ENCODE measurements around the gene LRRC75A. TPM values are rescaled to one million over a fixed set of nuclear protein-coding genes. Genes with fewer than 3 reads are reported as not detected.

The LRRC75A gene
- total and polyA plus RNA-seq, 4 experiments from 2014 or later = 0.72 to 5.7 (median 4.0) TPM

- CTCF ChIA-PET (ENCODE audit: partially characterized antibody) = interaction anchor here (0.8 kb wide), 1 partner anchor 21 kb away, joined by 3 read pairs; the partner anchor contains the start of gene TRPV2
- peak overlapping the region in 6 of 7 donors; percentile 65 to 91 (median 82) for H3K27ac Mint-ChIP-seq
- H3K4me1 ChIP-seq (ENCODE audit: insufficient read depth, low read length) = peaks cover 24% of the 10 kb centered on the region
These were observed 55.8 kb downstream of the LRRC75A start for GRCh38 chr17:16435925-16436886.

GRCh38 chr17:16434662-16435061 lies 57.3 kb downstream of the LRRC75A start:
- intact Hi-C loops (cut with micrococcal nuclease) = no loop called here
- H3K27ac Mint-ChIP-seq = peak overlapping the region in 3 of 7 donors; percentile 27 to 92 (median 82)
- H3K27me3 Mint-ChIP-seq = no peaks in the 10 kb centered on the region
- H3K27ac ChIP-seq (ENCODE audit: low read depth, low read length) = no peak overlapping the region
- H3K27me3 ChIP-seq (ENCODE audit: insufficient read depth, low read length) = no peaks in the 10 kb centered on the region
- peaks cover 8% of the 10 kb centered on the region for H3K4me1 ChIP-seq (ENCODE audit: insufficient read depth, low read length)
- peaks cover 12 to 21% (median 14%) of the 10 kb centered on the region in 4 donors for H3K4me1 Mint-ChIP-seq
- ChIA-PET CTCF (ENCODE audit: partially characterized antibody) (interaction anchor here (1.3 kb wide), 1 partner anchor 19 kb away, joined by 4 read pairs; the partner anchor contains the start of gene TRPV2), POLR2A (ENCODE audit: partially characterized antibody) (interaction anchor here (8.2 kb wide), 1 partner anchor 16 kb away, joined by 122 read pairs; the partner anchor contains the start of gene TRPV2)
- H3K4me3 Mint-ChIP-seq = no peak overlapping the region
- no peaks in the 10 kb centered on the region for H3K9me3 ChIP-seq (ENCODE audit: control insufficient read depth in 1 of 2, low read length in 2 of 2)
- H3K4me3 ChIP-seq (ENCODE audit: low read length in 2 of 2) = no peak overlapping the region
- peak in 1 of 5 donors; percentile 24 for DNase-seq
- no peaks in the 10 kb centered on the region for H3K9me3 Mint-ChIP-seq
- no peaks in the 10 kb centered on the region for H3K36me3 ChIP-seq (ENCODE audit: insufficient read depth, low read length)
- H3K36me3 Mint-ChIP-seq = peaks cover 3 to 39% of the 10 kb centered on the region in 2 donors

More at GRCh38 chr17:16435925-16436886, 55.8 kb downstream of the LRRC75A start:
- peaks cover 10 to 43% of the 10 kb centered on the region in 2 donors for H3K36me3 Mint-ChIP-seq
- H3K27me3 ChIP-seq (ENCODE audit: insufficient read depth, low read length) = no peaks in the 10 kb centered on the region
- H3K36me3 ChIP-seq (ENCODE audit: insufficient read depth, low read length) = no peaks in the 10 kb centered on the region
- intact Hi-C loops (cut with micrococcal nuclease) = no loop called here
- H3K27me3 Mint-ChIP-seq = no peaks in the 10 kb centered on the region
- peaks cover 21 to 37% (median 28%) of the 10 kb centered on the region in 4 donors for H3K4me1 Mint-ChIP-seq
- H3K9me3 Mint-ChIP-seq = no peaks in the 10 kb centered on the region
- POLR2A ChIA-PET (ENCODE audit: partially characterized antibody) = interaction anchor here (0.8 to 8.2 kb wide), 3 partner anchors 8 to 100 kb away, joined by 3 to 122 read pairs (median 35); partner anchors contain the start of gene TRPV2
- H3K4me3 ChIP-seq (ENCODE audit: low read length in 2 of 2) = no peak overlapping the region
- no peak overlapping the region for H3K27ac ChIP-seq (ENCODE audit: low read depth, low read length)
- no peaks in the 10 kb centered on the region for H3K9me3 ChIP-seq (ENCODE audit: control insufficient read depth in 1 of 2, low read length in 2 of 2)
- H3K4me3 Mint-ChIP-seq = peak overlapping the region in 1 of 8 donors; percentile 63
- peak in 1 of 5 donors; percentile 16 for DNase-seq

GRCh38 chr17:16433514-16433913 lies 58.5 kb downstream of the LRRC75A start:
- Histone ChIP-seq H3K4me3 (ENCODE audit: low read length in 2 of 2) (no peak overlapping the region), H3K4me1 (ENCODE audit: insufficient read depth, low read length) (peaks cover 7% of the 10 kb centered on the region), H3K9me3 (ENCODE audit: control insufficient read depth in 1 of 2, low read length in 2 of 2) (no peaks in the 10 kb centered on the region), H3K27me3 (ENCODE audit: insufficient read depth, low read length) (no peaks in the 10 kb centered on the region), H3K36me3 (ENCODE audit: insufficient read depth, low read length) (peaks cover 10% of the 10 kb centered on the region), H3K27ac (ENCODE audit: low read depth, low read length) (no peak overlapping the region)
- peaks cover 6 to 12% (median 10%) of the 10 kb centered on the region in 4 donors for H3K4me1 Mint-ChIP-seq
- ChIA-PET CTCF (ENCODE audit: partially characterized antibody) (no interaction called here), POLR2A (ENCODE audit: partially characterized antibody) (interaction anchor here (8.2 kb wide), 1 partner anchor 15 kb away, joined by 122 read pairs; the partner anchor contains the start of gene TRPV2)
- no peaks in the 10 kb centered on the region for H3K9me3 Mint-ChIP-seq
- H3K27me3 Mint-ChIP-seq = no peaks in the 10 kb centered on the region
- H3K36me3 Mint-ChIP-seq = peaks cover 11 to 40% of the 10 kb centered on the region in 2 donors
- H3K4me3 Mint-ChIP-seq = no peak overlapping the region
- intact Hi-C loops (cut with micrococcal nuclease) = no loop called here
- DNase-seq = peak in 1 of 5 donors; percentile 25
- no peak overlapping the region for H3K27ac Mint-ChIP-seq

- ChIA-PET CTCF (ENCODE audit: partially characterized antibody) (interaction anchor here (0.6 to 2.3 kb wide), 3 partner anchors 55 to 90 kb away, joined by 3 to 8 read pairs (median 4); no protein-coding TSS in a partner anchor), POLR2A (ENCODE audit: partially characterized antibody) (interaction anchor here (0.5 to 1.4 kb wide), 7 partner anchors 8 to 848 kb away, joined by 3 to 6 read pairs (median 3); partner anchors contain the start of genes TRPV2 and UBB)
- Histone ChIP-seq H3K4me3 (ENCODE audit: low read length in 2 of 2) (no peak overlapping the region), H3K27ac (ENCODE audit: low read depth, low read length) (no peak overlapping the region), H3K36me3 (ENCODE audit: insufficient read depth, low read length) (peaks cover 25% of the 10 kb centered on the region), H3K4me1 (ENCODE audit: insufficient read depth, low read length) (no peaks in the 10 kb centered on the region), H3K27me3 (ENCODE audit: insufficient read depth, low read length) (no peaks in the 10 kb centered on the region), H3K9me3 (ENCODE audit: control insufficient read depth in 1 of 2, low read length in 2 of 2) (no peaks in the 10 kb centered on the region)
- peak in 1 of 5 donors; percentile 20 for DNase-seq
- Mint-ChIP-seq H3K9me3 (no peaks in the 10 kb centered on the region), H3K27me3 (no peaks in the 10 kb centered on the region), H3K4me3 (no peak overlapping the region), H3K36me3 (peaks cover 11 to 47% of the 10 kb centered on the region in 2 donors), H3K27ac (no peak overlapping the region), H3K4me1 (peaks cover 0 to 7% (median 4%) of the 10 kb centered on the region in 4 donors)
- intact Hi-C loops (cut with micrococcal nuclease) = no loop called here
These were observed 60.0 kb downstream of the LRRC75A start for GRCh38 chr17:16432017-16432416.

GRCh38 chr17:16430650-16431049 lies 61.3 kb downstream of the LRRC75A start:
- Histone ChIP-seq H3K4me1 (ENCODE audit: insufficient read depth, low read length) (no peaks in the 10 kb centered on the region), H3K27ac (ENCODE audit: low read depth, low read length) (no peak overlapping the region), H3K27me3 (ENCODE audit: insufficient read depth, low read length) (no peaks in the 10 kb centered on the region), H3K9me3 (ENCODE audit: control insufficient read depth in 1 of 2, low read length in 2 of 2) (no peaks in the 10 kb centered on the region), H3K36me3 (ENCODE audit: insufficient read depth, low read length) (peaks cover 39% of the 10 kb centered on the region), H3K4me3 (ENCODE audit: low read length in 2 of 2) (no peak overlapping the region)
- H3K36me3 Mint-ChIP-seq = peaks cover 20 to 58% of the 10 kb centered on the region in 2 donors
- no peak overlapping the region for H3K4me3 Mint-ChIP-seq
- peak overlapping the region in 1 of 7 donors; percentile 9 for H3K27ac Mint-ChIP-seq
- peaks cover 0 to 8% (median 5%) of the 10 kb centered on the region in 4 donors for H3K4me1 Mint-ChIP-seq
- H3K9me3 Mint-ChIP-seq = no peaks in the 10 kb centered on the region
- intact Hi-C loops (cut with micrococcal nuclease) = no loop called here
- ChIA-PET POLR2A (ENCODE audit: partially characterized antibody) (interaction anchor here (1.0 to 1.3 kb wide), 2 partner anchors 8 to 10 kb away, joined by 3 to 4 read pairs; no protein-coding TSS in a partner anchor), CTCF (ENCODE audit: partially characterized antibody) (interaction anchor here (1.1 to 2.3 kb wide), 3 partner anchors 15 to 91 kb away, joined by 3 to 8 read pairs (median 6); partner anchors contain the start of gene TRPV2)
- no peaks in the 10 kb centered on the region for H3K27me3 Mint-ChIP-seq
- DNase-seq = no peak

GRCh38 chr17:16429083-16429482 lies 62.9 kb downstream of the LRRC75A start:
- H3K9me3 ChIP-seq (ENCODE audit: control insufficient read depth in 1 of 2, low read length in 2 of 2) = no peaks in the 10 kb centered on the region
- H3K36me3 Mint-ChIP-seq = peaks cover 23 to 61% of the 10 kb centered on the region in 2 donors

More at GRCh38 chr17:16429083-16429482, 62.9 kb downstream of the LRRC75A start:
- ChIA-PET CTCF (ENCODE audit: partially characterized antibody) (interaction anchor here (1.6 to 3.4 kb wide), 5 partner anchors 9 to 93 kb away, joined by 3 to 15 read pairs (median 13); partner anchors contain the start of gene TRPV2), POLR2A (ENCODE audit: partially characterized antibody) (interaction anchor here (1.4 to 3.1 kb wide), 2 partner anchors 10 kb away, joined by 4 to 18 read pairs; no protein-coding TSS in a partner anchor)
- Mint-ChIP-seq H3K9me3 (no peaks in the 10 kb centered on the region), H3K27me3 (no peaks in the 10 kb centered on the region), H3K27ac (peak overlapping the region in 2 of 7 donors; percentile 34 to 50), H3K4me3 (no peak overlapping the region), H3K4me1 (peaks cover 0 to 7% (median 3%) of the 10 kb centered on the region in 4 donors)
- Histone ChIP-seq H3K4me1 (ENCODE audit: insufficient read depth, low read length) (no peaks in the 10 kb centered on the region), H3K27ac (ENCODE audit: low read depth, low read length) (no peak overlapping the region), H3K27me3 (ENCODE audit: insufficient read depth, low read length) (no peaks in the 10 kb centered on the region), H3K36me3 (ENCODE audit: insufficient read depth, low read length) (peaks cover 44% of the 10 kb centered on the region), H3K4me3 (ENCODE audit: low read length in 2 of 2) (no peak overlapping the region)
- peak in 1 of 5 donors; percentile 5 for DNase-seq
- intact Hi-C loops (cut with micrococcal nuclease) = no loop called here
